PFSK-1 (cell line): ENCODE measurements around the gene CSNK2B.

Experiments
- POLR2AphosphoS5 ChIP-seq: IDR thresholded peaks from 2 replicates; pipeline ENCODE4 v1.6.1; 2012; ENCODE audit warnings: low read depth, mild to moderate bottlenecking, control low read depth, low read length, moderate library complexity
- REST ChIP-seq, 2 experiments: IDR thresholded peaks; 2 replicates each; pipeline versions ENCODE4 v1.6.1 to v1.8.0; 2011 to 2012; ENCODE audit warnings: low read depth in 2 of 2, low read length in 2 of 2, control low read depth in 1 of 2, inconsistent platforms in 1 of 2, mild to moderate bottlenecking in 1 of 2, moderate library complexity in 1 of 2; ENCODE audit not compliant: insufficient read depth in 1 of 2
- SIN3A ChIP-seq: IDR thresholded peaks from 2 replicates; pipeline ENCODE4 v1.6.1; 2012; ENCODE audit warnings: mild to moderate bottlenecking, low read length, moderate library complexity, borderline replicate concordance; ENCODE audit not compliant: insufficient read depth
- TAF1 ChIP-seq: IDR thresholded peaks from 2 replicates; pipeline ENCODE4 v1.6.1; 2012; ENCODE audit warnings: low read length, control low read depth, borderline replicate concordance; ENCODE audit not compliant: insufficient read depth

GRCh38 chr6:31677955-31678354 is 12.1 kb downstream of the CSNK2B start:
- TF ChIP-seq POLR2AphosphoS5 (no peak), TAF1 (no peak), SIN3A (no peak), REST (IDR thresholded peaks at IDR 0.05; ENCODE audit: insufficient read depth in 1 of 2, low read depth in 2 of 2, low read length in 2 of 2) (no peak)
